Esophagus squamous epithelium (tissue), 4 donors: ENCODE measurements around the gene MGA.

ENCODE experiments used
- POLR2A ChIP-seq, 4 donors: fragments of 450-650 bp; IDR thresholded peaks; one replicate each; pipeline ENCODE4 v1.6.1; 2017; ENCODE audit warnings: antibody characterized with exemption in 4 of 4, mild to moderate bottlenecking in 4 of 4, moderate library complexity in 3 of 4
- TF ChIP-seq, protein P1 (sequence below), 6 experiments: fragments of 450-650 bp in 4 of 6; fragments of 200-600 bp in 2 of 6; sonication (generic) in 2 of 6; IDR thresholded peaks; one replicate each; pipeline ENCODE4 v1.5.1; 2016 to 2019; ENCODE audit warnings: antibody characterized with exemption in 6 of 6, mild to moderate bottlenecking in 4 of 6, moderate library complexity in 4 of 6

DNA sequence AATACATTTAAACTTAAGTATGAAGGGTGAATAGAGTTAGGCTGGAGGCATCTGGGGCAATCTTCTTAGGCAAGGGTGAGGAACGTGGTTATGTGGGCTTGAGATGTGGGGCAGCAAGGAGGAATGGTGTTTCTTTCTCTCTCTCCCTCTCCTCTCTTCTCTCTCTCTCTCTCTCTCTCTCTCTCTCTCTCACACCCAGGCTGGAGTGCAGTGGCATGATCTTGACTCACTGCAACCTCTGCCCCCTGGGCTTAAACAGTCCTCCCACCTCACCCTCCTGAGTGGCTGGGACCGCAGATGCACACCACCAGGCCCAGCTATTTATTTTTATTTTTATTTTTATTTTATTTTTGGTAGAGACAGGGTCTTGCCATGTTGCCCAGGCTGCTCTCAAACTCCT, 4.0 kb upstream of the MGA start:
- TF ChIP-seq, protein P1, sequence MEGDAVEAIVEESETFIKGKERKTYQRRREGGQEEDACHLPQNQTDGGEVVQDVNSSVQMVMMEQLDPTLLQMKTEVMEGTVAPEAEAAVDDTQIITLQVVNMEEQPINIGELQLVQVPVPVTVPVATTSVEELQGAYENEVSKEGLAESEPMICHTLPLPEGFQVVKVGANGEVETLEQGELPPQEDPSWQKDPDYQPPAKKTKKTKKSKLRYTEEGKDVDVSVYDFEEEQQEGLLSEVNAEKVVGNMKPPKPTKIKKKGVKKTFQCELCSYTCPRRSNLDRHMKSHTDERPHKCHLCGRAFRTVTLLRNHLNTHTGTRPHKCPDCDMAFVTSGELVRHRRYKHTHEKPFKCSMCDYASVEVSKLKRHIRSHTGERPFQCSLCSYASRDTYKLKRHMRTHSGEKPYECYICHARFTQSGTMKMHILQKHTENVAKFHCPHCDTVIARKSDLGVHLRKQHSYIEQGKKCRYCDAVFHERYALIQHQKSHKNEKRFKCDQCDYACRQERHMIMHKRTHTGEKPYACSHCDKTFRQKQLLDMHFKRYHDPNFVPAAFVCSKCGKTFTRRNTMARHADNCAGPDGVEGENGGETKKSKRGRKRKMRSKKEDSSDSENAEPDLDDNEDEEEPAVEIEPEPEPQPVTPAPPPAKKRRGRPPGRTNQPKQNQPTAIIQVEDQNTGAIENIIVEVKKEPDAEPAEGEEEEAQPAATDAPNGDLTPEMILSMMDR (IDR thresholded peaks at IDR 0.05): no peak
- no peak for TF ChIP-seq POLR2A (IDR thresholded peaks at IDR 0.05)
